ENCODE data around the gene NIPBL.
"Not testable (repeated sequence)": the region's sequence is repeated elsewhere in the genome, so short reads cannot be mapped to it uniquely, and the experiment has no call there.

The NIPBL gene

DNA sequence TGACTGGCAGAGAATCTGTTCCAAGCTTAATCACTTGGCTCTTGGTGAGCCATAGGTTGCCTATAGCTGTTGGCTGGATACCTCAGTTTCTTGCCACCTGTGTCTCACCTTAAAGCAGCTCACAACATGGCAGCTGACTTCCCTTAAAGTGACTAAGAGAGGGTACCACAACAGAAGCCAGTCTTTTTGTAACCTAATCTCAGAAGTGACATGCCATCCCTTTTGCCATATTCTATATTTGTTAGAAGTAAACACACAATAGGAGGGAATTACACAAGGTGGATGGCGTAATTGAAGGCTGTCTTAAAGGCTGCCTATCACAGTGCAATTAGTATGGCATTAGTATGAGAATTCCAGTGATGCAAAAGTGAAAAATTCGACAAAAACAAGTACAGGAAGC is 28.1 kb downstream of the NIPBL start:
- no peak for DNase-seq (ENCODE audit: low spot score)

DNA sequence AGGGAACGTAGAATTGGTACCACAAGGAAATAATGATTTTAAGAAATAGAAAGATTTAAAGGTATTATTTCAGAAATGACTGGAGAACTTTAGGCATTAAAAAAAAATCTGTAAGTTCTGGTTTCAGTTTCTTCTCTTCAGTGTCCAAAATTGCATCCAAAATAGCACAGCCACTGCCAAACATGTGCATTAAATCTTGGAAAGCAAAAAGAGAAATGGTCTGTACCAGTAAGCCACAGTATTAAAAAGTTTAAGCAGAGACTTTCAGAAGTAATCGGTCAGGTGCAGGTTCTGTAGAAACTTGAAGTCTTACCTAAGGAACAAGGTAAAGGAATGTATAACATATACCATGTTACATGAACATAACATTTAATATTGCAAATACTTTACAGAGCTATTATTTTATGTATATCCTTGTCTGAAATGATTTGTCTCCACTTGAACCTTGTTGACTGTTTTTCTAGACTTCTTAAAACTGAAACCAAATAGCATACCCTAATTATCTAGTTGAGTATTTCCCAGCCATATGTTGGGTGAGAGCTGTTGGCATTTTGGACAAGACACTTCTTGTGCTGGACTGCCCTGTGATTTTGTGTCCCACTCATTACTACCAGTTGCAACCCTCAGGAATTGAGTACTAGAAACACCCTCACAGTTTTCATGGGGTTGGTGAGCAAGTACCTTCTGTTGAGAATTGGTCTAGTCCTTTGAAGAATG is 32.1 kb downstream of the NIPBL start:
- no peak for DNase-seq (ENCODE audit: low spot score)

DNA sequence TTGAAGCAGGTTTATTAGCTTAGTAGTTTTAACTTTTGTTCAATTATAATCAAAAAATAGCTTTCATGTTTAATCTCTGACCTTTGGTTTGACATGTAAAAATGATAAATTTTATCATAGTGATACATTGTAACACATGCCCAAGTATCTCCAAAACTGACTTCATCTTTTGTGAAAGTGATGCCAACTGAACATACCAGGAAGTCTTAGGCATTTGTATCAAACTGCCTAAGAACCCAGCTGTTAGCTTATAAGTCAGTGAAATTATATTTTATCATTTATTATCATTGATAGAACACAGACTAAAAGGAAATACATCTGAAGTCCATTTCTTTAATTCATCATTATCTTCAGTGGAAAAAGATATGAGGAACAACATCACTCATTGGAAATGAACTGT is 39.1 kb downstream of the NIPBL start:
- DNase-seq (ENCODE audit: low spot score) = no peak

DNA sequence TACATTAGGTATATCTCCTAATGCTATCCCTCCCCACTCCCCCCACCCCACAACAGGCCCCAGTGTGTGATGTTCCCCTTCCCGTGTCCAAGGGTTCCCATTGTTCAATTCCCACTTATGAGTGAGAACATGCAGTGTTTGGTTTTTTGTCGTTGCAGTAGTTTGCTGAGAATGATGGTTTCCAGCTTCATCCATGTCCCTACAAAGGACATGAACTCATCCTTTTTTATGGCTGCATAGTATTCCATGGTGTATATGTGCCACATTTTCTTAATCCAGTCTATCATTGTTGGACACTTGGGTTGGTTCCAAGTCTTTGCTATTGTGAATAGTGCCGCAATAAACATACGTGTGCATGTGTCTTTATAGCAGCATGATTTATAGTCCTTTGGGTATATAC is 40.0 kb downstream of the NIPBL start:
- DNase-seq (ENCODE audit: low spot score) = not testable (repeated sequence)

DNA sequence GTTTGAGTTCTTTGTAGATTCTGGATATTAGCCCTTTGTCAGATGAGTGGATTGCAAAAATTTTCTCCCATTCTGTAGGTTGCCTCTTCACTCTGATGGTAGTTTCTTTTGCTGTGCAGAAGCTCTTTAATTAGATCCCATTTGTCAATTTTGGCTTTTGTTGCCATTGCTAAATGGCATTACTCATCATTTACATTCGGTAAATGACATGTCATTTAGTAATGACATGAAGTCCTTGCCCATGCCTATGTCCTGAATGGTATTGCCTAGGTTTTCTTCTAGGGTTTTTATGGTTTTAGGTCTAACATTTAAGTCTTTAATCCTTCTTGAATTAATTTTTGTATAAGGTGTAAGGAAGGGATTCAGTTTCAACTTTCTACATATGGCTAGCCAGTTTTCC is 40.8 kb downstream of the NIPBL start:
- DNase-seq (ENCODE audit: low spot score) = not testable (repeated sequence)

DNA sequence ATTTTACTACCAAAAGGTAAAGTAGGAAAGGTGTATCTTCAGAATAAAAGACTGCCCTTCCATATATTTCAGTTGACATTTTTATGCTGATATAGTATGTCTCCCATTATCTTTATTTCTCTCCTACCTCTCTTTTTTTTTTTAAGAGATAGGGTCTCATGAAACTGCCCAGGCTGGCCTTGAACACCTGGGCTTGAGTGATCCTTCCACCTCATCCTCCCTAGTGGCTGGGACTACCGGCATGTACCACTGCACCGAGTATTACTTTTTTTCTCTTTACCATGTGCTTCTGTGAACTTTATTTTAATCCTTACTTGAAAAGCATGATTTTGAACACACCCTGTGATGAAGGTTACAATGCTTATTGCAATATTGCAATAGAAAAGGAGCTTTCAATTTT is 42.7 kb downstream of the NIPBL start:
- DNase-seq (ENCODE audit: low spot score) = no peak

DNA sequence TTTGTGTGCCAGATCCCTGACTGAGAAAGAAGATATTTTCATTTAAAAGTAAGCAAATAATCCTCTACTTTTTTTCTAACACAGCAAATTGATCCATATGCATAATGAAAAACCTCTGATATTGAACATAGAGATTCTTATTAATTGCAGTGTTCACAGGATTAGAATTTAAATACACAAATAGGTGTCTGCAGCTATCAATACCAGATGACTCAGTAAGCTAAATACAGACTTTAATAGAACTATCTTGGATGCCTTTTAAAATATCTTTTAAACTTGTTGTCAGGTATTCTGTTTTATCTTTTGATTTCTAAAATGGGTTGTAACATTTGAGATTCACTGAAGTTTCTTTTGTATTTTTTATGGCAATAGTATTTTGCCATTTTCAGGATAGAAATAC is 43.1 kb downstream of the NIPBL start:
- no peak for DNase-seq (ENCODE audit: low spot score)

DNA sequence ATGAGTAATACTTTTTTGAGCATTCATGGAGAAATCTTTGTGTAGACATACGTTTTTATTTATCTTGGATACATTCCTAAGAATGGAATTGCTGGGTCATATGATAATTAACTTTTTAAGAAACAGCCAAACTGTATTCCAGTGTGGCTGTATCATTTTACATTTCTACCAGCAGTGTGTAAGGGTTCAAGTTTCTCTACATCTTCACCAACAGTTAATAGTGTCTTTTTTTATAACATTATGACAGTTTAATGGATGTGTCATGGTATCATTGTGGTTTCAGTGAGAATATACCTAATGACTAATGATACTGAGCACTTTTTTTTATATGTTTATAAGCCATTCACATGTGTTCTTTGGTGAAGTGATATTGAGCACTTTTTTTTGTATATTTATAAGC is 52.4 kb downstream of the NIPBL start:
- DNase-seq (ENCODE audit: low spot score) = no peak

DNA sequence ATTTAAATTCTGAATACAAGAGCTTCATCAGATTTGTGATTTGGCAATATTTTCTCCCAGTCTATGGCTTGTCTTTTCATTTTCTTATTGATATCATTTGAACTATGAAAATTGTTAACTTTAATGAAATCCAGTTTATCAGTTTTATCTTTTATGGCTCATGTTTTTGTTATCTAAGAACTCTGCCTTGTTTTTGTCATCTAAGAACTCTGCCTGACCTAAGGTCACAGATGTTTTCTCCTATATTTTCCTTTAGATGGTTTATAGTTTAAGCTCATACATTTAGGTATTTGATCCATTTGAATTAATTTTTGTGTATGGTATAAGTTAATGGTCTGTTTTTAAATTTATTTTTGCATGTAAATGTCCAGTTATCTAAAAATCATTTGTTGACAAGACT is 52.9 kb downstream of the NIPBL start:
- no peak for DNase-seq (ENCODE audit: low spot score)

DNA sequence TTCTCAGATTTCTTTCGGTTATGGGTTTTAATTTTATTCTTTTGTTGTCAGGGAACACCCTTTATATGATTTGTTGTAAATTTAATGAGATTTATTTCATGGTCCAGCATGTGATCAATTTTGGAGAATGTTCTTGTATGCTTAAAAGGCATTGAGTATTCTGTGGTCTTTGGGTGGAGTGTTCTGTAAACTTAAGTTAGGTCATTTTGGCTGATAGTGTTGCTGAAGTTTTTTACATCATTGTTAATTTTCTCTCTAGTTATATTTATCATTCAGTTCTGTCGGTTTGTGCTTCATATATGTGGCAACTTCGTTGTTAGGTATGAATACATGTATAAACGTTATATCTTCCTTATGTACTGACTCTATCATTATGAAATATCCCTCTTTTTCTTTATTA is 55.5 kb downstream of the NIPBL start:
- no peak for DNase-seq (ENCODE audit: low spot score)

DNA sequence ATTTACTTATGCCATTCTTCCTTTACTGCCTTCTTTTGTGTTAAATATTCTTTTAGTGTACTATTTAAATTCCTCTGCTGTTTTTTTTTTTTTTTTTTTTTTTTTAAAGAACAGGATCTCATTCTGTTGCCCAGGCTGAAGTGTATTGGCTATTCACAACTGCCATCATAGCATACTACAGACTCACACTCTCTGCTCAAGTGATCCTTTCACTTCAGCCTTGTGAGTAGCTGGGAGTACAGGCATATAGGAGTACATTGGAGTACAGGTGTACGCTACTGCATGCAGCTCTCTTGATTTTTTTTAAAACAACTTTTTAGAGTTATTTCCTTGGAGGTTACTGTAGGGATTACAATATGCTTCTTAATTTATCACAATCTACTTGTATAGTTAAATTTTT is 56.1 kb downstream of the NIPBL start:
- no peak for DNase-seq (ENCODE audit: low spot score)

DNA sequence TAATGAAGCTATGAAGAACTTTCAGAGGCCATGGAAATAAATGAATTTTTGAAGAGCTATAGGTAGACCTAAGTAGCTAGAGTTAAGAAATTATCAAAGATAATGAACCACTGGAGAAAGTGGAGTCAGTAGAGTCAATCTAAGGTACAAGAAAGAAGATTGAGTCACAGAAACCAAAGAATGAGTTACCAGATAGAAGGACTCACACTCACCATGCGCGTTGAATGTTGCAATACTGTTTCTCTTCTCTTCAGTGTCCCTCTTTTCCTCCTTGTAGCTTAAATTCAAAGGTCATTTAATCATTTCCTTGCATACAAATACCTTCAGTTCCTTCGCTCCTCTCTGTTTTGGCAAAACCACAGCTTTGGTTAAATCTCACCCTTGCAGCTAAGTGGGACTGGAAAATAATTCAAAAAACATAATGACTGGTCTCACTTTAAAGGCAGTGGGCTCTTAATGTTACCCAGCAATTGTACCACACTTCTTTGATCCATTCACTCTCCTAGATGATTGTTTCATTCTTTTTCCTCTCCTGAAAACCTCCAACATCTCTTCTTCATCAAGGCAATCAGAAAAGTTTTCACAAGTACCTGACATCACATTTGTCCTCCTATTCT is 58.3 kb downstream of the NIPBL start:
- no peak for DNase-seq (ENCODE audit: low spot score)

DNA sequence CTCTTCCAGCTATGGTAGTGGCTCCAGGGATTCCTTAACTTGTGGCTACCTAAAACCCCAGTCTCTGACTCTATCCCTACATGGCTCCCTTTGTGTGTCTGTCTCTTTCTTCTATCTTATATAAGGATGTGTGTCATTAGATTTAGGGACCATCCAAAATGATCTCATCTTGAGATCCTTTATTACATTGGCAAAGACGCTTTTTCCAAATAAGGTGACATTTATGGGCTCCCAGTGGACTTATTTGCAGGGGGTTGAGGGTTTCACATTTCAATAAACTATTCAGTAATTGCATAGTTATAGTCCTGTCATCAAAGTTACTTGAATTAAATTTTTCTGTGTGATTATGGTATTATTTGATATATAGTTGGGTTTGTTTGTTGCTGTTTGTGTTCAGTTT is 59.2 kb downstream of the NIPBL start:
- DNase-seq (ENCODE audit: low spot score) = no peak

DNA sequence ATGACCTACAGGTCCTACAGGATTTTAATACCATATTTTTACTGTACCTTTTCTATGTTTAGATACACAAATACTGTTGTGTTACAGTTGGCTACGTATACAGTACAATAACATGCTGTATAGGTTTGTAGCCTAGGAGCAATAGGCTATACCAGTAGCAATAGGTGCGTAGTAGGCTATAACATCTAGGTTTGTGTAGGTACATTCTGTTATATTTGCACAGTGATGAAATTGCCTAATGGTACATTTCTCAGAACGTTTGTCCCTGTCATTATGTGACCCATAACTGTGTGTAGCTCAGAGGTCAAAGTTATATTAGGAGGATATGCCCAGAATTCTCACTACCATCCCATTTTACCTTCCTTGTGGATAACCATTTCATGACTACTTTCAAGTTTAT is 59.7 kb downstream of the NIPBL start:
- no peak for DNase-seq (ENCODE audit: low spot score)

DNA sequence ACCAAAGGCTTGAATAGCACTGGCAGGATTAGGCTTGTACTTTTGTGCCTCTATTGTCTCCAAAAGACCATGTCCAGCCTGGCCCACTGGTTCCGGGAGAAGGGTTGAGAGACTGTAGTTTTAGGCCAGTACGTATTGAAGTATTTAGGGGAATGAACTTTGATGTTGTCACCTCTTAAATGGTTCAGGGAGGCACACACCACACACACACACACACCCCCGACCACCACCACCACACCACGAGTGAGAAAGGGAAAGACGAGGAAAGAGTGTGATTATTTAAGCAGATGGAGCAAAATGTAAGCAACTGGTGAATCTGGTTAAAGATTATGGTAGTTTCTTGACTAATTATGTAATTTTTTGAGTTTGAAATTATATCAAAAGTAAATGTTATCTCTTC is 61.6 kb downstream of the NIPBL start:
- DNase-seq (ENCODE audit: low spot score) = no peak

DNA sequence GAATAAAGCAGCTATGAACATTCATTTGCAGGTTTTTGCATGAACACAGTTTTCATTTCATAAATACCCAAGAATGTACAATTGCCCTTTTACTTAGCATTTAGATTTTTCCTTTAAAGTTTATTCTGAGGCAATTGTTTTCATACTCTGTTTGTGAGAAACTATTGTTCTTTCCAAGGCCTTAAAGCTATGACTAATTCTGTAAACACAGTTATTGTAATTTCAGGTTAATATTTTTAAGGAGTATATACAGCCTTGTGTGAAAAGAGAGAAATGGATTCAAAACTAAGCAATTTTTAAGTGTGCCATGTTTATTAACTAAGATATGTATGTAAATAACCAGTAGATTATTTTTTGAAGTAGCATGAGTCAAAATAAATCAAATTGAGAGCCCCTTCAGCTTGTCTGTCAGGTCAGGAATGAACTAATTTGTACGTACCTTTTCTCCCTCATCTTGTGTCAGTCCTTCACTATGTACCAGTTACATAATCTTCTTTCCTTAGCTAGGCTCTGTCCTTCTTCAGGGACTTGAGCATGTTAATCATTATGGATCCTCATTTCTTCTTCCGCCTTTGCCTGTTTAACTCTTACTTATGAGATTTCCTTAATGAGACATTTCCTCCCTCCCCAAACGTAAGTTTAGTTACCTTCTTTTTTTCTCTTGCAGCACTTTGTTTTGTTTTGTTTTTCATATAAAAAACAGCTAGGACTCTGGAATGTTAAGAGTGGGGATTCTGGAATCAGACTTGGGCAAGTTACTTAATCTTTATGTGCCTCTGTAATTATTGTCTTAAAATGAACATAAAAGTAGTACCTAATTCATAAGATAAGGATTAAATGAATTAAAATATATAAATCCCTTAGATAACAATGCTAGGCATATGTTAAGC is 63.6 kb downstream of the NIPBL start:
- DNase-seq (ENCODE audit: low spot score) = no peak

DNA sequence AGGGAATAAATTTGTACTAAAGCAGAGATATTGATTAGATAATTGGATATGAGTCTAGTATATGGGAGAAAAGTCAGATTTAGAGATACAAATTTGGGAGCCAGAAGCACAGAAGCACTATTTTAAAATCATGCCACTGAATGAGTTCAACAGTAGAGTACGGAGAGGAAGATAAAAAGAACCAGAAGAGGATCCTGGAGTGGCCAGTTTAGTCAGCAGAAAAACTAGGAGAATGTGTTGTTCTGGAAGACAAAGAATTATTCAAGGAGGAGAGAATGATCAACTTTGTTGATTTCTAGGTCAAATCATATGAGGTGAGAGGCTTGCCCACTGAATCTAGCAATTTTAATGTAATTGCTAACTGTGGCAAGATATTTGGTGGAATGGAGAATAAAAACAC is 67.0 kb downstream of the NIPBL start:
- no peak for DNase-seq (ENCODE audit: low spot score)

DNA sequence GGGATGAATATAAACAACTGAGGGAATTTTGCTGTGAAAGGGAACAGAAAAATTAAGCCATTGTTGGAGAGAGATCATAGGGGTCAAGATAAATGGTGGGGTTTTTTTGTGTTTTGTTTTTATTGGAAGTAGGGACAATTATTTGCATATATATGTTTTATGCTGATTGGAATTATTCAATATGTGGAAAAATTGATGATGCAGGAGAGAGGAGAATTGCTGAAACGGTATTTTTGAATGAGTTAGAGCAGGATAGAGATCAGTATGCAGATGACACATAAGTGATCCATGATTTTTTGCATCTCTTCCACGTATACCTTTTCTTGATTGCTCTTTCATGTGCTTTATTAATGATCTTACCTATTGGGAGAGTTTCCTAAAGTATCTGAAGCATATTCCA is 67.5 kb downstream of the NIPBL start:
- DNase-seq (ENCODE audit: low spot score) = no peak

DNA sequence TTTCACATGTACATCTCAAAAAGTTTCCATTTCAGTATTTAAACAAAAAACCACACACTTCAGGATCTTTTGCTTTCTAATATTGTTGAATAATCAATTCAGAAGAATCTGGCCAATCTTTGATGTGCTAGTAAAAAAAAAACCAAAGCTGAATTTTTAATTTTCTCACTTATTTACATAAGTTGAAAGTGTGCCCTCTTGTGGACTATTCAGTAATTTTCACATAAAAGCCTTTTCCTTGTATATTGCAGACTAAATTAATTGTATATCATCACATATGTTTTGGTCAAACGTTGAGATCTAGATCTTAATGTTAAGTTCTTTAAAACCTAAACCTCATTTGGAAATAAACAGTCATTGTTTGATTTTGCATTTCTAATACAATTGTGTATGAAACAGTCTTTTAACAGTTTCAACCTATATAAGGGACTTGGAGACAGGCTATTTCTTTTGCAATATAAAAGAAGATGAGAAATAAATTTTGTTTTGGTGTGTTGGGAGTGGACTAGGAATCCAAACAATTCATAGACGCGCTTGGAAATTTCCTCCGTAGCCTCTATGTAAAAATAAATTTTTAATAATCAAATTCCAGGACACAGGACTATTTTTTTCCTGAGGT is 68.1 kb downstream of the NIPBL start:
- DNase-seq (ENCODE audit: low spot score) = no peak

DNA sequence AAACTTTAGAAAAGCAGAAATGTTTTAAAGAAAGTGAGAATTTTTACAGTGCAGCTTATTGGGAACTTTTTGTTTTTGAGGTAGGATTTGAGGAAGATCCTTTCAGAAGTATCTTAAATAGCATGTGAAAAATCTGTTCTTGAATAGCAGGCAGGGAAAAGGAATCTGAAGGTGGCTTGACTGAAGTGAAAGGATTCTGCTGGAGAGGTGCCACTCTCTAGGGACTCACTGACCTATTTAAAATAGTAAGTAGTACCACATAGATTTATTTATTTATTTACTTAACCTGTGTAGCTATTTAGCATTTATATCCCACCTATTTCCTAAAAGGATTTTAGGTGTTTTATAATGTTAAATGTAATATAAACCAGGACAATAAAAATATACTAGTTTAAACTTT is 69.1 kb downstream of the NIPBL start:
- no peak for DNase-seq (ENCODE audit: low spot score)

DNA sequence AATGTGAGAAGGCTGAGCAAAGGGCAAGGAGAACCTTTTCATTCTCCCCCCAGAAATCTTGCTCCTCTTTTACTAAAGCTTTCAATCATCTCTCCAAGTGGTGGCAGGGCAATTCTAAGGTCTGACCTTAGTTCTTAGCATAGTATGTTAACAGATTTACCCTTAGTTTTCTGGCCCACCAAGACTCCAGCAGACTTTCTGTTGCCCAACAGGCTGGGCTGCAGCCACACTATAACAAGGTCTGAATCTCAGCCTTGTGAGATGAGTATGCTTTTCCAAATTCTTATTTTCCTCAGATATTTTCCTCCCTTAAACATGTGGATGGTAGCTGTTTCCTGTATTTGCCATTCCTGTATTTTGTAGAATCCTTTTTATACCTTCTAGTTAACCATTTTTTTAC is 69.5 kb downstream of the NIPBL start:
- DNase-seq (ENCODE audit: low spot score) = no peak

DNA sequence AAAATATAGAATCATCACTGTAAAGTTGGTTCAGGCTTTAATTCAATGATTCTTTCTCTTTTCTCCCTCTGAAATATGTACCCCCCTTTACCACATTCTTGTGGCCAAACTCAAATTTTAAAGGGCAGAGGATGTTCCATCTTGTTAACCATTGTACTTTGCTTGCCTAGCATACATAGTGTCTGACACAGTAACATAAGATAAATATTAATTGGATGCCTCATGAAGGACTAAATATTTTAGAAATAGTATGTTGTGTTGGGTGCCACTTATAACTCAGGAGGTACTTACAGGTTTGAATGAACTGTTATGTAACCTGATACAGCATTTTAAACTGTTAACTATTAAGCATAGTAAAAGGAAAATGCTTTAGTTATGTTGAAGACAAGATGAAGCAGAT is 71.5 kb downstream of the NIPBL start:
- peak; percentile 17 for DNase-seq (ENCODE audit: low spot score)

DNA sequence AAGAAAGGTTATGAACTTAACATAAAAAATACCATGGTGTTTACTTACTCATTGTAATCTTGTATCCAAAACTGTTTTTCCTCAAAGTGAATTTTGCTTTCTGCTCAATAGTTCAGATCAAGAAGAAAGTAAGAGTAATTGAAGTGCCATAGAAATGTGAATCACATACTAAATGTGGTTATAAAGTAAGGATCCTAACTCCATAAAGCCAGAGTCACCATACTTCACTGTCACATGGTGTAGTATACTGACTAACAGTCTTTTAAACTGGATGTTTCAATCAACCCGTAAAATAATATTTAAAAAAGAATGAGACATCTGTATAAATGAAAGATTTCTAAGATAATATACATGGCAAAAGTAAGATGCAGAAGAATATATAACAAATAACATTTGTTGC is 72.1 kb downstream of the NIPBL start:
- DNase-seq (ENCODE audit: low spot score) = no peak

All from AG08396 (cell line).